Measurements from ENCODE around the gene ZC3H10.

Gene ZC3H10

DNA sequence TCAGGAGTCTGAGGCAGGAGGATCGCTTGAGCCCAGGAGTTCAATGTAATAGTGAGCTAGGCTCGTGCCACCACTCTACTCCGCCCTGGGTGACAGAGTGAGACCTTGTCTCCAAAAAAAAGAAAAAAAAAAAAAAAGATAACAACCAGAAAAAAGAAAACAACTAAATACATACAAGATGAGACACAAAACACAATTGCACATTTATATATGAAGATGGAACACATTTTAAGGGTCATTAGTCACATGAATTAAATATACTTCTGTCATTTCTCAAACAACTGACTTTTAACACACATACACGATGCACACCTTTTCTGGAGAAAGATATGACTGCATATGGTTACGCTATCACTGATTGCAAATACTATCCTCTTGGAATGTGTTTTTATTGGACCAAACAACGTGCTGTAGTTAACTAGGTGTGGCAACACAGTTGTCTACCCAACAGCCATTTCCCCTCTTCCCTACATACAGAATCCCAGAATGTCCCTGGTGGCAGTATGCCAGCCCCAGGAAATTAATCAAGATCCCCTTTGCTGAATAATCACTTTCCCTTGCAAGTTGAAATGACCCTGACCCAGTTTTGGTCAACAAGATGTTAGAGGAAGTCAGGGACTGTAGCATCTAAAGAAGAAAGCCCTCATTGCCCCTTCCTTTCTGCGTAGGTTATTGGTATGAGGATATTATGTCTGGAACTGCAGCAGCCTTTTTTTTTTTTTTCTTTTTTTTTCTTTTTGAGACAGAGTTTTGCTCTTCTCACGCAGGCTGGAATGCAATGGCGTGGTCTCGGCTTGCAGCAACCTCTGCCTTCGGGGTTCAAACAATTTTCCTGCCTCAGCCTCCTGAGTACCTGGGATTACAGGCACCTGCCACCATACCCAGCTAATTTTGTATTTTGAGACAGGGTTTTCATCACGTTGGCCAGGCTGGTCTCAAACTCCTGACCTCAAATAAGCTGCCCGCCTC is 28.7 kb downstream of the ZC3H10 start:
- H3K4me3 ChIP-seq (ENCODE audit: control insufficient read depth, low read depth, low read length) = no peak overlapping the region
- peak; percentile 55 for DNase-seq (ENCODE audit: low read depth)
- TF ChIP-seq, protein P1, sequence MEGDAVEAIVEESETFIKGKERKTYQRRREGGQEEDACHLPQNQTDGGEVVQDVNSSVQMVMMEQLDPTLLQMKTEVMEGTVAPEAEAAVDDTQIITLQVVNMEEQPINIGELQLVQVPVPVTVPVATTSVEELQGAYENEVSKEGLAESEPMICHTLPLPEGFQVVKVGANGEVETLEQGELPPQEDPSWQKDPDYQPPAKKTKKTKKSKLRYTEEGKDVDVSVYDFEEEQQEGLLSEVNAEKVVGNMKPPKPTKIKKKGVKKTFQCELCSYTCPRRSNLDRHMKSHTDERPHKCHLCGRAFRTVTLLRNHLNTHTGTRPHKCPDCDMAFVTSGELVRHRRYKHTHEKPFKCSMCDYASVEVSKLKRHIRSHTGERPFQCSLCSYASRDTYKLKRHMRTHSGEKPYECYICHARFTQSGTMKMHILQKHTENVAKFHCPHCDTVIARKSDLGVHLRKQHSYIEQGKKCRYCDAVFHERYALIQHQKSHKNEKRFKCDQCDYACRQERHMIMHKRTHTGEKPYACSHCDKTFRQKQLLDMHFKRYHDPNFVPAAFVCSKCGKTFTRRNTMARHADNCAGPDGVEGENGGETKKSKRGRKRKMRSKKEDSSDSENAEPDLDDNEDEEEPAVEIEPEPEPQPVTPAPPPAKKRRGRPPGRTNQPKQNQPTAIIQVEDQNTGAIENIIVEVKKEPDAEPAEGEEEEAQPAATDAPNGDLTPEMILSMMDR (conservative IDR thresholded peaks at IDR 0.05; ENCODE audit: control insufficient read depth, insufficient read depth, low read depth, low read length) = no peak

DNA sequence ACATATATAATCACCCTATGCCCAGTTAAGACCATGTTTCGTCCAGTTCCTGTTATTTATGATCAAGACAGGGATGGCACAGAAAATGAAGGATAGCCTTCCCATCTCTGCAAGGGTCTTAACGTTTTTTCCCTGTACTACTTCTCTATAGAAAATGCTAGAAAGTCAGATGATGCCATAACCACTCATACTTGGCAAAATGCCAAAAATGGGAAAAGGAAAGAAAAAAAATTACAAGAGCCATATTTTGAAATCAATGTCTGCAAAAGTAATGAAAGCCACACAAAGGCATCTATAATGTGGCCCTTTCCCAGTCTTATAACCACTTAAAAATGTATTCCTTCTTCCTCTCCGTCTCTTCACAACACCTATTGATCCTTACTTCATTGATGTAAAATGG is 32.5 kb downstream of the ZC3H10 start:
- peak; percentile 61 for DNase-seq (ENCODE audit: low read depth)
- TF ChIP-seq, protein P1 (conservative IDR thresholded peaks at IDR 0.05; ENCODE audit: control insufficient read depth, insufficient read depth, low read depth, low read length) = no peak
- no peak overlapping the region for H3K4me3 ChIP-seq (ENCODE audit: control insufficient read depth, low read depth, low read length)

DNA sequence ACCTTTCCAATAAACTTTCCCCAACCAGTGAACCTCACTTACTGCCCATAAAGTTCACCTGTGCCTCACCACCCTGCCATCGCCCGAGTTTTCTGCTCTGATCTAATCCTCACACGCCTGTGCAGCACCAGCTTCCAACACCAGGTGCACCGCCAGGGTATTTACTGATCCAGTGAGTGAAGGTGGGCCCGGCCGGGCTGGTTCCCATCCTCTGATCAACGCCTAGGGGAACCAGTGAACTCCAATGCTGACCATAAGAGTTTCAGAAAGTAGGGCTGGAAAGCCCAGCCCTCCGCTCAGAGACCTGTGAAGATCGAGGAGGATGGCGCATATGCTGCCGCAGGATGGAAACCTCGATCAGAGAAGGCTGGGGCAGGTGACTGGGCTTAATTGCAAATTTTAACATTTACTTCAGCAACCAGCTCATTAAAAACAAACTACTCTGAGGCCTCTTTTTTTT is 33.6 kb downstream of the ZC3H10 start:
- DNase-seq (ENCODE audit: low read depth) = peak; percentile 24
- peak overlapping the region; percentile 81 for H3K4me3 ChIP-seq (ENCODE audit: control insufficient read depth, low read depth, low read length)

DNA sequence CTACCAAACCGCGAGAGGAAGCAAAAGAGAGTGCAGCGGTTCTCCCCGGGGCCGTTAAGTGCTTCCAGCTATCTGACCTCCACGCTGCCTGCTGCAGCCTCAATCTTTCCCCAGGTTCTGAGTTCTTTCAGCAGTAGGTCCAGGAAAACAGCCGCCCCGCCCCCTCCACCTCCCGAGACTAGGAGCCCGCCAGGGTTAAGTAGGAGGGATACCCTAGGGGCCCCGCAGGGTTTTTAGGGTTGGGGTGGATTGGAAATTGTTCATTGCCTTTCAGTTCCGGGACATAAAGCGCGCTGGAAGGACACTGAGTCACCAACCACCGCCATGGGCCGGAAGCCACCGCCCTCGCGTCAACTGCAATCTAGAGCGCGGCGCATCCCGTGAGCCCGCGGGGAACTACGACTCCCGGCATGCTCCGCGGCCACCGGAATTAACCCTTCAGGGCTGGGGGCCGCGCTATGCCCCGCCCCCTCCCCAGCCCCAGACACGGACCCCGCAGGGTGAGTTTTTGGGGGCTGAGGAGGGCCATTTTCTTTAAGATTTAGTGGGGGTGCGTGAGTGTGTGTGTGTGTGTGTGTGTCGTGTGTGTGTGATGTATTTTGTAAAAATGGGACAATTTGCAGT is 34.2 kb downstream of the ZC3H10 start, which contains the start of gene MYL6B:
MYL6B (plus strand) TSS at position 456 of the 624 bp plus-strand sequence. CDS start 1,332 bp downstream, outside the sequence.
- TF ChIP-seq, protein P1 (conservative IDR thresholded peaks at IDR 0.05; ENCODE audit: control insufficient read depth, insufficient read depth, low read depth, low read length) = no peak
- peak; percentile 90 for DNase-seq (ENCODE audit: low read depth)
- peak within 1 kb of the TSS; percentile 81 for H3K4me3 ChIP-seq (ENCODE audit: control insufficient read depth, low read depth, low read length)

More for the DNA sequence above, 33.6 kb downstream of the ZC3H10 start:
- TF ChIP-seq, protein P1 (conservative IDR thresholded peaks at IDR 0.05; ENCODE audit: control insufficient read depth, insufficient read depth, low read depth, low read length) = peak; percentile 43

DNA sequence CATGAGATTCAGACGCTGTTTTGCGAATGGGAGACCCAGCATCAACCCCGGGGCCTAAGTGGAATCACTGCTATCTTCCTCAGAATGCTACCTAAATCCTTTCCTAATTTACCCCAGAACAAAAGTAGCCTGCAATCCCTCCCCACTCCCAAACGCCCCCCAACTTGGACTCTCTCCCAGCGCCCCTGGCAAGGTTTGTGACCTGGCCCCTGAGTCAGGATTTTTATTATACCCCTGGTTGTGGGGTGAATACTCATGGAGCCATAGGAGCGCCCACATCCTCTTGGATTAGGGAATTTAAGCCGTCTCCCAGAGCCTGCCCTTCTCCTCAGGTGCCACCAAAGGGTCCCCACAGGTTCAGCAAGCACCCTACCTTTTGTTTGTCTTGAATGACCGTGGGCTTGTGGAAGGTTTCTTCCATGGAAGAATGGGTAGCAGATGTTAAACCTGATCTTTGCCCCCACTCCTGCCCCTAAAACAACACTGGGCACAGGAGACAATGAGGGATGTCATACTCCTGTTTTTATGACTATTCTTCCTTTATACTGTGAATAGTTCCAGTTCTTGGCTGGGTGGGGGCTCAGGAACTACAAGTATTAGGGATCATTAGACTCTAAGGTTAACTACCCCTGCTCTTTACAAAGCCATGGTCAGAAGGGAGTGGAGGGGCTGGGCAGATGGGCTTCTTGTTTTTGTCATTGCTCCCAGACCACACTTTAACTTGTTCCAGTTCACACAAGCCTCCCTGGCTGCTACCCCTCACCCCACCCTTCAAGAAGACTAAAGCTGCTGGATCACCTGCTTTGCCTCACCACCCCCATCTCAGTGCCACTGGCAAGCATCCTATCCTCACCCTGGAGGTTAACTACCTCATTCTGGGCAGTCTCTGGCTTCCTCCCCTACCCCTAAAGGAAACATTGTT is 35.0 kb downstream of the ZC3H10 start:
- DNase-seq (ENCODE audit: low read depth) = no peak
- TF ChIP-seq, protein P1 (conservative IDR thresholded peaks at IDR 0.05; ENCODE audit: control insufficient read depth, insufficient read depth, low read depth, low read length) = no peak
- peak overlapping the region; percentile 81 for H3K4me3 ChIP-seq (ENCODE audit: control insufficient read depth, low read depth, low read length)

DNA sequence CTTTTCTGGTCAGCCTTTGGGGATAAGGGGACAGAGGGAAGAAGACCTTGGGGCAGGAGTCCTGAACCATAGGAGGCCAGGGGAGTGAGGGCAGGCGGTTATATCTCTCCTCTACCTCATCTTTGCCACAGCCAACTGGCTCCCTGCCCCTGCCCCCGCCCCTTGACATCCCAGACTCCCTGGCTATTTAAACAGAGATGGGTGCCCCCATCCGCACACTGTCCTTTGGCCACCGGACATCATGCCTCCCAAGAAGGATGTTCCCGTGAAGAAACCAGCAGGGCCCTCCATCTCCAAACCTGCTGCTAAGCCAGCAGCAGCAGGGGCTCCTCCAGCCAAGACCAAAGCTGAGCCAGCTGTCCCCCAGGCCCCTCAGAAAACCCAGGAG is 35.6 kb downstream of the ZC3H10 start:
- no peak for DNase-seq (ENCODE audit: low read depth)
- H3K4me3 ChIP-seq (ENCODE audit: control insufficient read depth, low read depth, low read length) = no peak overlapping the region

More for the DNA sequence above, 35.6 kb downstream of the ZC3H10 start:
- TF ChIP-seq, protein P1 (conservative IDR thresholded peaks at IDR 0.05; ENCODE audit: control insufficient read depth, insufficient read depth, low read depth, low read length) = no peak

Measured in fibroblast of mammary gland (primary cell).